ENCODE measurements around the gene SPAG4.

The SPAG4 gene, protein sequence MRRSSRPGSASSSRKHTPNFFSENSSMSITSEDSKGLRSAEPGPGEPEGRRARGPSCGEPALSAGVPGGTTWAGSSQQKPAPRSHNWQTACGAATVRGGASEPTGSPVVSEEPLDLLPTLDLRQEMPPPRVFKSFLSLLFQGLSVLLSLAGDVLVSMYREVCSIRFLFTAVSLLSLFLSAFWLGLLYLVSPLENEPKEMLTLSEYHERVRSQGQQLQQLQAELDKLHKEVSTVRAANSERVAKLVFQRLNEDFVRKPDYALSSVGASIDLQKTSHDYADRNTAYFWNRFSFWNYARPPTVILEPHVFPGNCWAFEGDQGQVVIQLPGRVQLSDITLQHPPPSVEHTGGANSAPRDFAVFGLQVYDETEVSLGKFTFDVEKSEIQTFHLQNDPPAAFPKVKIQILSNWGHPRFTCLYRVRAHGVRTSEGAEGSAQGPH

DNA sequence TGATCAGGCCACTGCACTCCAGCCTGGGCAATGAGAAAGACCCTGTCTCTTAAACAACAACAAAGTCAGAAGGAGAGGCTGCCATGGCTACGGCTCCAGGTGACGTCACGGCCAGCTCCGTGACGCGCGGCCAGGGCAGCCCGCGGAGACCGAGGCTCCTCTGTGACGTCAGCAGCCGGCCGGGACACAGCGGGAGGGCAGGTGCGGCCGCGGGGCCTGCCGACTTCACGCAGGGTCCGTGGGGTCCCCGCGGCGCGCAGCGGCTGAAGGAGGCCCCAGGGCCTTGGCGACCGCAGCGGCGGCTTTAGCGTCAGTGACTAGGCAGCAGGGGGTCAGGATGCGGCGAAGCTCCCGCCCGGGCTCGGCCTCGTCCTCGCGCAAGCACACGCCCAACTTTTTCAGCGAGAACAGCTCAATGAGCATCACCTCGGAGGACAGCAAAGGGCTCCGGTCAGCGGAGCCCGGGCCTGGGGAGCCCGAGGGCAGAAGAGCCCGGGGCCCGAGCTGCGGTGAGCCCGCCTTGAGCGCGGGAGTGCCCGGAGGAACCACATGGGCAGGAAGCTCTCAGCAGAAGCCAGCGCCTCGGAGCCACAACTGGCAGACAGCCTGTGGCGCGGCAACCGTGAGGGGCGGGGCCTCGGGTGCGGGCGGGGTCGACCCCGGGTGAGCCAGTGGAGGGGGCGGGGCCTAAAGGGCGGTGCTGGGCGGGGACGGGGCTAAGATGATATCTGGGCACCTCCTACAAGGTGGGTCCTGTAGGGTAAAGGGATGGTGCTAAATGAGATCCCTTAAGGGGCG, at the start of gene SPAG4:
SPAG4 (plus strand) TSS at position 163 of the 798 bp plus-strand sequence; CDS start at position 338, 175 bp downstream.
- FAIRE-seq = no peak

DNA sequence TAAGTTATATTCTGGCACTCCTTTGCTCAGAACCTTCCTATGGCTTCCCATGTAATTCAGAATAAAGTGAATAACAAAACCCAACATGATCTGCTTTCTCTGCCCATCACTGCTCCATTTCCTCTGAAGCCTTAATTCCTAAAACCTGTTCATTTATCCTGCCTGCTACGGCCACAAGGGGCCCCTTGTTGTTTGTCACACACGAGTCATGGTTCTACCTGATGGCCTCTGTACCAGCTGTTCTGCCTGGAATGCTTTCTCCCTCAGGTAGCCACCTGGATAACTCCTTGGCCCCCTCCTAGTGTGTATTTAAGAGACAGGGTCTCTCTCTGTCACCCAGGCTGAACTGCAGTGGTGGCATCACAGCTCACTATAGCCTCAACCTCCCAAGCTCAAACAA, 47.0 kb upstream of the SPAG4 start:
- no peak for FAIRE-seq

DNA sequence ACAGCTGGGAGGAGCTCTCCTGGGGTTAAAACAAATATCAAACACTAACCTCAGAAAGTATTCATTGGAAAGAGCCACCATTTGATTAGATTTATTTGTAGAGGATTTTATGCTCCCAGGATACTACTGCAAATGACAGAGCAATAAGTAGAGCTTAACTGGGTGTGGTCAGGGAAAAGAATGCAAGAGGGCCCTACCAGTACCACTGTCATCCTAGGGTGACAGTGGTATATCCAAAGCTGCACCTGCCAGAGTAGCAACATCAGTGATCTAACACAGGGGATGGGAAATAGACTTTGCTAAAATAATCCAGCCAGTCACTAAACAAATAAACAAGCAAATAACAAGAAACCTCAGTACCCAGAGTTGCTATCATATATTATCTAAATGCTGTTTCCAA, 44.1 kb upstream of the SPAG4 start:
- no peak for FAIRE-seq

DNA sequence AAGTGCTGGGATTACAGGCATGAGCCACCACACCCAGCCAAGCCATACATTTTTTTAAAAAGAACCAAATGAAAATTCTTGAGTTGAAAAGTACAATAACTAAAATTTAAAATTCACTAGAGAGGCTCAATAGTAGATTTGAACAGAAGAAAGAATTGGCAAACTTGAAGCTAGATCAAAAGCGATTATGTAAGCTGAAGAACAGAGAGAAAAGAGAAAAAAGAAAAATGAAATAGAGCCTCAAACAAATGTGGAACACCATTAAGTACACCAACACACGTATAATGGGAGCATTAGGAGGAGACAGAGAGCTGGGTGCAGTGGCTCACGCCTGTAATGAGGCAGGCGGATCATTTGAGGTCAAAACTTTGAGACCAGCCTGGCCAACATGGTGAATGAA, 42.8 kb upstream of the SPAG4 start:
- no peak for FAIRE-seq

DNA sequence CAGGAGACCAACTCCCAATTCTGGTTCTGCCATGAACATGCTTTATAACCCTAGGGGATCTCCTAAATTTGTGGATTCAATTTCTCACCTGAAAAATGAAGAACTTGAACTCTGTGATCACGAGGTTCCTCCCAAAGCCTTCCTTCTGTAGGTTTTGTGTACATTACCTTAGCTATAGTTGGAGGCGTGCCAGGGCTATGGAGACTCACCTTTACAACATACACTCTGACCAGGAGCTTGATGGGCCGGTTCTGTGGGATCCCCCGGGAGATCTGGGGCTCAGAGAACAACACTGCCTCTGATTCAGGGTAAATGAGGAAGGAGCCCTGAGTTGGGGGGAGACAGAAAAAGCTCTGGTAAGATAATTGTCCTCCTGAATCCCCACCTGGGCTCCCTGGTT, 39.7 kb upstream of the SPAG4 start:
- no peak for FAIRE-seq

DNA sequence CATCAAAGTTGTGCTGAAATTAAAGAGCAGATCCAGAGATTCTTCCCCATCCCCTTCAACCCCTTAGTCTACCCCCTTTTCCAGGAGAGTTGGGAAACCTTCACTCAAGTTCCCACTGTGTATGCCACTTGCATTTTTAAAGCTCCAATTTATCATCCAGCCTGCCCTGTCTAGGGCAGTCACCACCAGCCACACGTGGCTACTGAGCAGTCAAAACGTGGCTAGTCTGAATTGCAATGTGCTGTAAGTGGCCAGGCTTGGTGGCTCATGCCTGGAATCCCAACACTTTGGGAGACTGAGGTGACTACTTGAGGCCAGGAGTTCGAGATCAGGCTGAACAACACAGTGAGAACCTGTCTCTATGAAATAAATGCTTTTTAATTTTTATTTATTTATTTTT, 38.8 kb upstream of the SPAG4 start:
- no peak for FAIRE-seq

DNA sequence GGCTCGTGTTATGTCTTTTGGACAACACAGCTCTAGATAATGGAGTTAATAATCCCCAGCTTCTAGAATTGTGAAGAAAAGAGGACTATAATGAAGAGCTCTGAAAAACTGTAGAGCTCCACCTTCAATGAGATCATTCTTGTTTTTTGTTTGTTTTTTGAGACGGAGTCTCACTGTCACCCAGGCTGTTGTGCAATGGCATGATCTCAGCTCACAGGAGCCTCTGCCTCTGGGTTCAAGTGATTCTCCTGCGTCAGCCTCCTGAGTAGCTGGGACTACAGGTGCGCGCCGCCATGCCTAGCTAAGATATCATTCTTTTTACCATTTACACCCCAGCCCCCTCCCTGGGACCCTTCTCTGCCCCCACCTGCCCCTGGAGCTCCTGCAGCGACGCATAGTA, 37.2 kb upstream of the SPAG4 start:
- no peak for FAIRE-seq

DNA sequence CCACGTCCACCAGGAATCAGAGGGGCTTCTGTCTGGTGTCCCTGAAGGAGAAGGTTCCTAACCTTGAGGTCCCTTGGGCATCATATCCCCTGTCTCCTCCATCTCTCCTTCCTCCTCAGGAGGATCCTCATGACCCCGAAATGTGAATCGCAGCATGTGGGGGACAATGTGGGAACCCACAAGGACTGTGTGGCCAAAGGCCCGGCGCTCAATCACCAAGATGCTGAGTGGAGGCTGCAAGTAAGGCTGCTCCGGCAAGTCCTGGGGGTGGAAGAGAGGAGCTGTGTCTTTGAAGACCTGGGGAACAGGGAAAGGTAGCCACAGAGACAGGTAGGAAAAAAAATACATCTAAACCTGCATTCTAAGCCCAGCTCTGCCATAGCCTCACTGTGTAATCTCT, 36.4 kb upstream of the SPAG4 start:
- FAIRE-seq = no peak

DNA sequence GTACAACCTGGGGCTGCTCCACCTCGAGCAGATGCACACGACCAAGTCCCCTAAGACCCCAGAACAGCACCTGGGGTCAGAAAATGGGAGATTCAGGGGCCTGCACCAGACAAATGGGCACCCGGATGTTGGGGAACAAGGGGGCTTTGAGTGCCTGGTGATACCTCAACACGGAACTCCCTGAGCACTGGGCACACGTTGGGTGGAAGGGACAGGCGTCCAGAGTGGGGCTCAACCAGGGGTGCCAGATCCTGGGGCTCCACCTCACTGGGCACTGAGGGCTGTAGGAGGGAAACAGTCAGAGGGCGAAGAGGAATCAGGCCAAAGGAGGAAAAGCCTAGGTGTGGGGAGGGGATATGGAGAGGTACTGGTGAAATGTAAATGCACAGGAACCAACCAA, 33.5 kb upstream of the SPAG4 start:
- no peak for FAIRE-seq

DNA sequence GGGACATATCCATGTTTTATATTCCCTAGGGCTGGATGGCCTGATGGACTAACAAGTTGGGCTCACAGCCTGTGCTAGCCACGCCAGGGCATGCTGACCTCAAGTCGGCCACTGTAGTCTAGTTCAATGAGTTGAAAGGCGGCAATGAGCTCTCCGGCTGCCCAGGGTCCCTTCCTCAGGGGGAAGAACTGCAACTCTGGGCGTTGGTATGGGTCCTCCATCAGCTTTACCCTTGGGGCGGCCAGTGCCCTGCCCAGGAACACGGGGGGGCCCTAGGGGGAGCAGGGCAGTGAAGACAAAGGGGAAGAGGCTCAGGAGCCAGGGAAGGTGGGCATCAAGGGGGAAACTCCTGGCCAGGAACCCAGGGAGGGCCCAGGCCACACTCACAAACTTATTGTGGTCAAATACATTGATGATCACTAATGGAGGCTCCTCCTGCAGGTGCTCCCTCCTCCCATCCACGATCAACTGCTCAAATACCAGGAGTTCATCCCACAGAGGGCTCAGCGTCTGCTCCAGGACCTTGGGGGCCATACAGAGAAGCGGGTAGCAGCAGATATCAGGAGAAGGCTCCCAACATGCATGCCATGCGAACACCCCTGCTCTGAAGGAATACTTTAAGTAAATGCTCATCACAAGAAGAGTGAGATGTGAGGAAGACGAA, 32.8 kb upstream of the SPAG4 start:
- FAIRE-seq = no peak

DNA sequence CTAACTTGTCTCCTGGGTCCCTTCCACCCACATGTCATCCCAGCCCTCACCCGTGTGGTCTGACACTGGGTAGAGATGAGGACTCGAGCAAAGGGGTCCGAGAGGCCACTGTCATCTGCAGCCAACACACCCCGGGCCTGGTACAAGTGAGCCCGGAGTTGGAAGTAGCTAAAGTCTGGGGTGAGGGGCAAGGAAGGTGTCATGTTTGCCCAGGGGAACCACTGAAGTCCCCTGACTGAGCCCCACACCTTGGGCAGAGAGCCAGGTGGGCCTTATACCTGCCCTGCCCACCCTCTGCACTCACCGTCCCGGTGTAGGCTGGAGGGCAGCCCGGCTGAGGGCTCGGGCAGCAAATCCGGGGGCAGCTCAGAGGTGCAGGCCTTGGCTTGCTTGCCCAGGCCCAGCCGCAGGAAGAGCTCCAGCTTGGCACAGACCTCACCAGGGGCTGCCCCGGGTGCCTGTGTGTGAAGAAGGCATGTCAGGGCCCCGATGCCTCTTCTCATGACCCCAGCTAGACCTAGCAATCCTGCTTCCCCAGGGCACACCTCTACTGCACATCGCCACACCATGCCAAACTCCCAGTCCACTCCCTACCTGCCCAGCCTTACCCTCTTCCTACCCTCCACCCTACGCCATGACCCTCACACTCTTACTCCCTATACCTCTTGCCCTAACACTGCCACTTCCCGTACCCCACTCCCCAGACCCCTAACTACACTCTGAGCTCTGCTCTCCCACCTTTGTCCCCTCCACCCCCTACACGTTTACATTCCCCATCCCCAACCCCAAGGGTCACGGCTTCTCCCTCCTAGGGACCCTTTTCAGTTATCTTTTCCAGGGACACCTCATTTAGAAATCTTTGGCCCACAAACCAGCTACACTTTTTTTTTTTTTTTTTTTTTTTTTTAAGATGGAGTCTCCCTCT, 31.7 kb upstream of the SPAG4 start:
- no peak for FAIRE-seq

DNA sequence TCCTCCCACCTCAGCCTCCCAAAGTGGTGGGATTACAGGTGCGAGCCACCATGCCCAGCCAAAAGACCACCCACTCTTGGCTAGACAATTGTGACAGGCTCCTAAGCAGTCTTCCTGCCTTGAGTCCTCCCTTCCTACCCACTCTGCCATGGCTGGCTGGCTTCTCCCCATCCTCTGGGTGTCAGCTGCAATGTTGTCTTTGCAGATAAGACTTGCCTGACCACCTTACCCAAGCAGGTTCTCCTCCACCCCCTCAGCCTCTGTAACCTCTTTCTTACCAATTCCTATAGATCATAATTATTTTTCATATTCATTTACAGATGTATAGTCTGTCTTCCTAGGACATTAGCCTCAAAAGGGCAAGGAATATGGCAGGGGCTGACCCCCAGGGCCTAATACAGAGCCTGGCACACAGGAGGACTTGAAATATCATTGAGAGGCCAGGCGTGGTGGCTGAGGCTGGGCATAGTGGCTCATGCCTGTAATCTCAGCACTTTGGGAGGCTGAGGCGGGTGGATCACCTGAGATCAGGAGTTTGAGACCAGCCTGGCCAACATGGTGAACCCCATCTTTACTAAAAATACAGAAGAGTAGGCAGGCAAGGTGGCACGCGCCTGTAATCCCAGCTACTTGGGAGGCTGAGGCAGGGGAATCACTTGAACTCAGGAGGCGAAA, 28.7 kb upstream of the SPAG4 start:
- no peak for FAIRE-seq

DNA sequence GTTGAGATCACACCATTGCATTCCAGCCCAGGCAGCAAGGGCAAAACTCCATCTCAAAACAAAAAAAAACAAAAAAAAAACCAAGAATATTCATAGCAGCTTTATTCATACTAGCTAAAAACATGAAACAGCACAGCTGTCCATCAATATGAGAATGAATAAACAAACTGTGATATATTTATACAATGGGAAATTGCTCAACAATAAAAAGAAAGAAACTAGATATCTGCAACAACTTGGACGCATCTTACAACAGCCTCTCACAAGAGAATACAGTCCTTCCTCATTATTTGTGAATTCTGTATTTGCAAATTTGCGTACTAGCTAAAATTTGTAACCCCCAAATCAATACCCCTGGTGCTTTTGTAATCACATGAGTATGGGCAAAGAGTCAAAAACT, 28.2 kb upstream of the SPAG4 start:
- FAIRE-seq = no peak

DNA sequence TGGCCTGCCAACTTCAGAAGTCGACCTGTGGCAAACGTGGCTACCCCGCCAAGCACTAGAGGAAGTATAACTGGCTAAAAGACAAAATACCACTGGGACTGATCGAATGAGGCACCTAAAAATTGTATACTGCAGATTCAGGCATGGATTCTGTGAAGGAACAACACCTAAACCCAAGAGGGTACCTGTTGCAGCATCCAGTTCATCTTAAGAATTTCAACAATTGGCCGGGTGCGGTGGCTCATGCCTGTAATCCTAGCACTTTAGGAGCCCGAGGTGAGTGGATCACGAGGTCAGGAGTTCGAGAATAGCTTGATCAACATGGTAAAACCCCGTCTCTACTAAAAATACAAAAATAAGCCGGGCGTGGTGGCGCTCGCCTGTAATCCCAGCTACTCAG, 27.2 kb upstream of the SPAG4 start:
- no peak for FAIRE-seq

DNA sequence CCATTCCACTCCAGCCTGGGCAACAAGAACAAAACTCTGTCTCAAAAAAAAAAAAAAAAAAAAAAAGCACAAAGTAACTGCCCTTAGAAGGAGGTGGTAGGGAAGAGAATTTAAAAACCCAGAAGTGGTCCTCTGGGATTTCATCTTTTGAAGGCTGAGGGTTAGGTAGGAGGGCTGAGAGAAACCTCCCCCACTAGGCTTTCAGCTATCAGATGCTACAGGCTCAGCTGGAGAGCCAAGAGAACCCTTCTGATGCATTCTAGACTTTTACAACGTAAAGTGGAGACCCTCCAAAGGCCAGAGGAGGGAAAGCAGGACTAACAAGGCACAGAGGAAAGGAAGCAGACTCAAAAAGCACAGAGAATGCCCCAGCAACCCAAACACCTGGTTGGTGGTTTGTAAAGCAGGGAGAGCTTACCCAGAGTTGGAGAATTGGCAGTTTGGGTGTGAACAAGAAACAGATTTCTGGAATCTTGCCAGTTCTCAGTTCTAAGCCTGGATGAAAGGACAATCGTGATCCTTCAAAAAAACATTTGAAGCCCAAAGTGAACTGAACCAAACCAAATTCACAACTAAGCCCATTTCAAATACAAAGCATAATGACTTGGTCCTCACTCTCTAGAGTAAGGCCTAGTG, 23.2 kb upstream of the SPAG4 start:
- no peak for FAIRE-seq

DNA sequence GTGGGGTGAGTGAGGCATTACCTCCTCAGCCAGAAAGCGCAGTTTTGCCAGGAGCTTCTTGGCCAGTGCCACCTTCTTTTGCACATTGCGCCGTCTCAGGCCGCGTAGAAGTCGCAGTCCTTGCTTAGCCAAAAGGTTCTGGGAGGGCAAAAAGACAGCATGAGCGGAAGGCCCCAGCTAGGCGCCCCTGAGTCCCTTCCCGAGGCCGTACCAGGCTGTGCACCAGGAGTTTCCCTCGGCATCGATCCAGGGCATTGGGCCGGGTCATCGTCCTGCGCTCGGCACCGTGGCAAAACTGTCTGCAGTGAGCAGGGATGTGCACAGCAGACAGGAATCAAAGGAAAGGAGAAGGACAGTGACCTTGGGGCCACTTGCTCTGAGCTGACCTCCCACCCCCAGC, 20.2 kb upstream of the SPAG4 start:
- FAIRE-seq = no peak

DNA sequence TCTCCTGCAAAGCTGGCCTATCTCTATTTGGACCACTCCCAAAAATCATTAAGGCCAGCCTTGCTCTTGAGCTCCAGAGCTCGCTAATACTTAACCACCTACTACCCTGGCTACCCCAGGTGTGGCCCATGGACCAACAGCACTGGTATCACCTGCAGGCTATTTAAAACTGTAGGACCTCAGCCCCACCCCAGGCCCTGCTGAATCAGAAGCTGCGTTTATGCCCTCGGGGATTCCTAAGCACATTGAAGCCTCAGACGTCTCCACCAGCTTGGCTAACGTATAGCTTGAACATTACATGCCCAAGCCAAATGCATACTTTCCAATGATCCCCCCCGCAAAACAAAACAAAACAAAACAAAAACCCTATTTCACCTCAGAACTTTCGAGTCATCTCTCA, 19.7 kb upstream of the SPAG4 start:
- FAIRE-seq = no peak

DNA sequence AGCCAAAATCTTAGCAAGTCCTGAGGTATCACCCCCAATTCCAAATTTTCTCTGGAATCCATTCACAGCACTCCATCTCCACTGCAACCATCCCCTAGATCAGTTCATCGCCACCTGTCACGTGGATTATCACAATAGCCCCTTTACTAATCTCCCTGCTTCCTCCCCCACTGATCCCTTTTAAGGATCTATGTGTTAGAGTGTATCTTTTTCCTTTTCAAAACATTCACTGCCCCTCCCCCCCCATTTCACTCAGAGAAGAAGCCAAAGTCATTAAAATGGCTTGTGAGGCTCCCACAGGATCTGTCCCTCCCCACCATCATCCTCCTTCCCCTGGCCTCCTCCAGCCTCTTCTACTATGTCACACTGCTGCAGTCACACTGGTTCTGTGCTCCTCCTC, 18.4 kb upstream of the SPAG4 start:
- FAIRE-seq = no peak

DNA sequence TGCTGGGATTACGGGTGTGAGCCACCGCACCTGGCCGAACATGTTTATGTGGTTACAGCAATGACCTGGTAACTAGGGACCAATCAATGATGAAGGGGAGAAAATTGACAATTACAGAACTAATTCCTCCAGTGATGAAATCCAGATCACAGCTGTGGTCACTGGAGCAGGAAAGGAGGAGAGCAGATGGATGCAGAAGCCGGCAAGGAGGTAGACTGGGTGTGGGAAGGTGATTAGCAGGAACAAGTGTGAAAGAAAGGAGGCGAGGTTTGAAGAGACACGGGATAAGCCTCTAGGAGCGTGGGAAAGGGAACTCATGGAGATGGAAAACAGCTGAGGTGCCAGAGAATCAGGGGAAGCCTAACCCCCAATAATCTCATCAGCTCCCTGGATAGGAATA, 17.2 kb upstream of the SPAG4 start:
- FAIRE-seq = no peak

DNA sequence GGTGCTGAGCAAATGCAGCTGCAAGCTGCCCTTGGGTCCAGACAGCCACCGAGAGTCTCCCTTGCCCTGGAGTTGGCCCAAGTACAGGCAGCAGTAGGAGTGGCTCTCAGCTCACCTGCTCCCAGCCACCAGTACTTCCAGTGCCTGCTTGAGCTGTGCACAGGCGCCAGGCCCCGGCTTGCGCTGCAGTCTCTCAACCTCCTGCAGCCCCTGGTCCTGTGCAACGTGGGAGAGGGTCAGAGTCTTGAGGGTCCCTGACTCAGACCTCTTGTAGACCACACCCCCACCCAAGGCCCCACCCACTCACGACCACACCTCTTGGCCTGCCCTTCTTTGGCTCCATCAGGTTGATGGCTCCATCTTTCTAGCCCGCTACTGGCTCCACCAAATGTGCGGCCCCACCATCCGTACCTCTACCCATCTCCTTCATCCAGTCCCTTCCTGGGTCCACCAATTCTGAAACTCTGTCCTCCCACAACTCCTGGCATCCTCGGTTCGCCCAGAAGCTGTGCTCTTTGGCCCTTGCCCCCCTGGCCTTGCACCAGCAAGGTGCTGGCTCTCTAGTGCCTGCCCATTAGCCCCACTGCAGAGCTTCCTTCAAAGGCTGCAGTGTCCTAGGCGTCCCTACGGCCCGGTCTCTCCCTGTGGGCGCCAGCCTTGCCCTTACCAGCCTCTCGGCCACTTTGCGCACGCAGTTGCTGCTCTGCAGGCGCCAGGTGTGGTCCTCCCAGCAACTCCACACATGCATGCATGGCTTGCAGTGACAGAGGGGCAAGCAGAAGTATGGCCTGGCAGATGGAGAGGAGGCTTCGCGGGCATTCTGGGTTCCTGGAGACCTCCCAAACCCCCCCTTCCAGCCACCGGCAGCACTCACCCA, 16.5 kb upstream of the SPAG4 start:
- FAIRE-seq = no peak

DNA sequence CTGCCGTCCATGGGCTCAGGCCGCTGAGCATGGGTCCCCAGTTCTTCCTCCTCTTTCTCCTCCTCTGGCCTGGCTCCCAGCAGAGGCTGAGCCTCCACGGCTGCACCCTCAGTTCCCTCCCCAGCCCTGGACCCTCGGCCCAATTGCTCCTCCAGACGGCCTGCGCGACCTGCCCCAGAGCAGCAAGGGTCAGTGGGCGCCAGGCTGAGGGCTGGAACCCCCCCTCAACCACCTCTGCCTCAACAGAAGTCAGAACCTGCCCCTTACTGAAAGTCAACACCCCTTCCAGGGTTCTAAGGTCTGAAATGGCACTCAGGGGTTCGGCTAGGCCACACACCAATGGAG, 15.9 kb upstream of the SPAG4 start:
- no peak for FAIRE-seq
